ENCODE results near the gene NAT8L.

DNA sequence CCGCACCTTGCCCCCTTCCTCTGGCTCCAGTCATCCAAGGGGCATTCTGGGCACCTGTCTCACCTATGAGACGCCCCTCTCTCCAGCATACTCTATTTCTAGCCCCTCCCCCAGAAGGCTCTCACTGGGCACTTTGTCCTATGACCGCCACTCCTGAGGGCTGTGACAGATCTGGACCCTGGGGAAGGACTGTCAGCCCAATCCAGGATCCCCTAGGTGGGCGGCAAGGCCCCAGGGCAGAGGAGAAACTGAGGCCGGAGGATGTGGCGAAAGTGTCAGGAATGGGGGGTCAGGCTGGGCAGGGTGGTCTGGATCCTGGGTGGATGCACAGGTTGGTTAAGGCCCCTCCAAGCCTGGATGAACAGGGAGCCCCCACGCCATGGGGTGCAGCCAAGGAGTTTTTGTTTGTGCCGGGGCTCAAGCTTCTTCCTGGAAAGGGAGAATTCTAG lies 16.2 kb upstream of the NAT8L start:
- TF ChIP-seq, protein P1, sequence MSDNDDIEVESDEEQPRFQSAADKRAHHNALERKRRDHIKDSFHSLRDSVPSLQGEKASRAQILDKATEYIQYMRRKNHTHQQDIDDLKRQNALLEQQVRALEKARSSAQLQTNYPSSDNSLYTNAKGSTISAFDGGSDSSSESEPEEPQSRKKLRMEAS (IDR thresholded peaks at IDR 0.05; ENCODE audit: insufficient read depth, insufficient read length), result no peak
- TF ChIP-seq, protein P2, sequence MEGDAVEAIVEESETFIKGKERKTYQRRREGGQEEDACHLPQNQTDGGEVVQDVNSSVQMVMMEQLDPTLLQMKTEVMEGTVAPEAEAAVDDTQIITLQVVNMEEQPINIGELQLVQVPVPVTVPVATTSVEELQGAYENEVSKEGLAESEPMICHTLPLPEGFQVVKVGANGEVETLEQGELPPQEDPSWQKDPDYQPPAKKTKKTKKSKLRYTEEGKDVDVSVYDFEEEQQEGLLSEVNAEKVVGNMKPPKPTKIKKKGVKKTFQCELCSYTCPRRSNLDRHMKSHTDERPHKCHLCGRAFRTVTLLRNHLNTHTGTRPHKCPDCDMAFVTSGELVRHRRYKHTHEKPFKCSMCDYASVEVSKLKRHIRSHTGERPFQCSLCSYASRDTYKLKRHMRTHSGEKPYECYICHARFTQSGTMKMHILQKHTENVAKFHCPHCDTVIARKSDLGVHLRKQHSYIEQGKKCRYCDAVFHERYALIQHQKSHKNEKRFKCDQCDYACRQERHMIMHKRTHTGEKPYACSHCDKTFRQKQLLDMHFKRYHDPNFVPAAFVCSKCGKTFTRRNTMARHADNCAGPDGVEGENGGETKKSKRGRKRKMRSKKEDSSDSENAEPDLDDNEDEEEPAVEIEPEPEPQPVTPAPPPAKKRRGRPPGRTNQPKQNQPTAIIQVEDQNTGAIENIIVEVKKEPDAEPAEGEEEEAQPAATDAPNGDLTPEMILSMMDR (IDR thresholded peaks at IDR 0.05; ENCODE audit: extremely low read depth in 1 of 2, insufficient read depth in 1 of 2, low read depth in 1 of 2, low read length in 2 of 2), result no peak
- TF ChIP-seq POLR2AphosphoS5 (IDR thresholded peaks at IDR 0.05; ENCODE audit: insufficient read depth, low read depth, low read length) (no peak), FOS (IDR thresholded peaks at IDR 0.05; ENCODE audit: borderline replicate concordance, insufficient read depth, low read length) (no peak)

Measured in endothelial cell of umbilical vein (primary cell).